Measurements from ENCODE around the gene ARRB1.

- no peak for TF ChIP-seq CTCF (IDR thresholded peaks at IDR 0.05)
- no peak for TF ChIP-seq POLR2A (IDR thresholded peaks at IDR 0.05)
These were observed 11.6 kb downstream of the ARRB1 start for GRCh38 chr11:75339685-75340409.
